ENCODE data around the gene TMEM79. TPM values are rescaled to one million over a fixed set of nuclear protein-coding genes. Genes with fewer than 3 reads are reported as not detected.

Gene TMEM79
- total RNA-seq, 4 donors from 2014 or later = 81.0 to 120 (median 97.5) TPM

GRCh38 chr1:156246781-156247459 lies 37.2 kb upstream of the TMEM79 start:
- no peaks in the 10 kb centered on the region for H3K9me3 ChIP-seq
- H3K27me3 ChIP-seq = peaks cover 6% of the 10 kb centered on the region
- WGBS = 31% methylated on average over 10 of the region's 16 CpGs
- peak overlapping the region; percentile 41 for H3K27ac ChIP-seq
- TF ChIP-seq POLR2A (IDR thresholded peaks at IDR 0.05) = no peak
- no peak for TF ChIP-seq POLR2AphosphoS5 (IDR thresholded peaks at IDR 0.05)
- TF ChIP-seq CTCF (IDR thresholded peaks at IDR 0.05) = no peak
- TF ChIP-seq EP300 (IDR thresholded peaks at IDR 0.05) = no peak
- no peak overlapping the region for H3K4me3 ChIP-seq
- H3K36me3 ChIP-seq = peaks cover 30% of the 10 kb centered on the region
- H3K4me1 ChIP-seq = peaks cover 81% of the 10 kb centered on the region
- peak in 1 of 2 donors; percentile 69 for DNase-seq (ENCODE audit: low spot score in 2 of 2)

GRCh38 chr1:156247460-156248322 lies 36.4 kb upstream of the TMEM79 start, which contains the start of gene PAQR6:
Gene PAQR6, minus strand, starts transcription at chr1:156248056. Its CDS starts 1,325 bp downstream, at chr1:156246731.
- peaks cover 38% of the 10 kb centered on the region for H3K36me3 ChIP-seq
- peak within 1 kb of the TSS; percentile 41 for H3K27ac ChIP-seq
- H3K27me3 ChIP-seq = peaks cover 6% of the 10 kb centered on the region
- no peak for DNase-seq (ENCODE audit: low spot score in 2 of 2)
- 36% methylated on average over 14 of the region's 16 CpGs for WGBS
- TF ChIP-seq POLR2A (IDR thresholded peaks at IDR 0.05) (no peak), EP300 (IDR thresholded peaks at IDR 0.05) (no peak), POLR2AphosphoS5 (IDR thresholded peaks at IDR 0.05) (no peak), CTCF (IDR thresholded peaks at IDR 0.05) (no peak)
- H3K9me3 ChIP-seq = no peaks in the 10 kb centered on the region
- H3K4me1 ChIP-seq = peaks cover 83% of the 10 kb centered on the region
- no peak within 1 kb of the TSS for H3K4me3 ChIP-seq

- H3K36me3 ChIP-seq = peaks cover 44% of the 10 kb centered on the region
- H3K4me1 ChIP-seq = peaks cover 83% of the 10 kb centered on the region
- no peak overlapping the region for H3K4me3 ChIP-seq
- DNase-seq (ENCODE audit: low spot score in 2 of 2) = no peak
- peaks cover 6% of the 10 kb centered on the region for H3K27me3 ChIP-seq
- 59% methylated on average over 4 of the region's 4 CpGs for WGBS
- no peaks in the 10 kb centered on the region for H3K9me3 ChIP-seq
- TF ChIP-seq POLR2A (IDR thresholded peaks at IDR 0.05) = no peak
- no peak for TF ChIP-seq POLR2AphosphoS5 (IDR thresholded peaks at IDR 0.05)
- TF ChIP-seq EP300 (IDR thresholded peaks at IDR 0.05) = no peak
- no peak for TF ChIP-seq CTCF (IDR thresholded peaks at IDR 0.05)
- peak overlapping the region; percentile 38 for H3K27ac ChIP-seq
These were observed 35.8 kb upstream of the TMEM79 start for GRCh38 chr1:156248323-156248683.

GRCh38 chr1:156249593-156249992 lies 34.5 kb upstream of the TMEM79 start:
- WGBS = 60% methylated on average over 5 of the region's 5 CpGs
- H3K4me3 ChIP-seq = no peak overlapping the region
- peaks cover 6% of the 10 kb centered on the region for H3K27me3 ChIP-seq
- H3K4me1 ChIP-seq = peaks cover 77% of the 10 kb centered on the region
- TF ChIP-seq CTCF (IDR thresholded peaks at IDR 0.05) (no peak), POLR2A (IDR thresholded peaks at IDR 0.05) (no peak), POLR2AphosphoS5 (IDR thresholded peaks at IDR 0.05) (no peak), EP300 (IDR thresholded peaks at IDR 0.05) (no peak)
- H3K9me3 ChIP-seq = no peaks in the 10 kb centered on the region
- no peak overlapping the region for H3K27ac ChIP-seq
- H3K36me3 ChIP-seq = peaks cover 56% of the 10 kb centered on the region
- no peak for DNase-seq (ENCODE audit: low spot score in 2 of 2)

- Histone ChIP-seq H3K27me3 (no peaks in the 10 kb centered on the region), H3K4me1 (peaks cover 58% of the 10 kb centered on the region), H3K4me3 (no peak overlapping the region), H3K27ac (no peak overlapping the region), H3K9me3 (no peaks in the 10 kb centered on the region), H3K36me3 (peaks cover 69% of the 10 kb centered on the region)
- TF ChIP-seq POLR2AphosphoS5 (IDR thresholded peaks at IDR 0.05) = no peak
- TF ChIP-seq CTCF (IDR thresholded peaks at IDR 0.05) = no peak
- TF ChIP-seq POLR2A (IDR thresholded peaks at IDR 0.05) = no peak
- no peak for TF ChIP-seq EP300 (IDR thresholded peaks at IDR 0.05)
- WGBS = 46% methylated on average over 3 of the region's 3 CpGs
- DNase-seq (ENCODE audit: low spot score in 2 of 2) = no peak
These were observed 32.6 kb upstream of the TMEM79 start for GRCh38 chr1:156251527-156251926.

All from suprapubic skin (tissue), 4 donors.